ENCODE results near the gene ALPL. TPM values are rescaled to one million over a fixed set of nuclear protein-coding genes. Genes with fewer than 3 reads are reported as not detected.

ALPL gene
- total and polyA plus RNA-seq, 8 donors, result 2.9 to 12.0 (median 7.0) TPM; not detected in 2

DNA sequence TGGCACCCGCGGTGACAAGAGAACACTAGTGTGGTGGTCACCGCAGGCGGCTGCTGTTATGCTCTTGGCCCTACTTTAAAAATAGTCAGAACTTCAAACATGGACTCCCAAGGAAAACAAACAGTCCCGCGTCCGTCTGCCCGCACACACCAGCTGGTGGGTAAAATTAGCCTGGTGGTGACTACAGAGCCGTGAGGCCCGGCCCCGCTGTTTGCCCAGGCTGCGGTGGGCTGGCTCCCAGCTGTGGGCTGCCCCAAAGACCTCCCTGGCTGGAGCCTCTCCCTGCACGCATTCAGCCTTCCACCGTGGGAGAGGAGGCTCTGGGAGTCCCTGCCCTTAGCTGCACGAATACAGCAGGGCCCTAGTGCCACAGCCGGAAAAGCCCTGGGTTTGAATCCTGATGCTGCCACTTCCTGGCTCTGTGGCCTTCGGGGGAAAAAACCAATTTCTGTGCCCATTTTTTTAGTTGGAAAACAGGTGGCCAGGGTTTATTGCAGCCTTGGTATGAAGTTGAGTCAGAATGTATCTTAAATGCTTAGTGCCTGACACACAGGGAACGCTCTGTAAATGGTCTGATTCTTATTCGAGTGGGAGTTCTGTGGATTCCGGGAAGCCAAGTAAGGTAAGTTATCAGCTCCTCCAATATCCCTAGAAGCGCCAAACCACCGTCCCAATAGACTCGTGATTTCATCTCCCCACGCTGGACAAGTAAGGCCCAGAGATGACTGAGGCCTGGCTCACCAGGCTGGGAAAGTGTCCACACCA is 58.2 kb downstream of the ALPL start:
- H3K27me3 ChIP-seq, result no peaks in the 10 kb centered on the region
- no peak overlapping the region for H3K4me3 ChIP-seq
- H3K36me3 ChIP-seq, result no peaks in the 10 kb centered on the region
- H3K4me1 ChIP-seq, result no peaks in the 10 kb centered on the region
- peak in 1 of 2 donors; percentile 36 for DNase-seq
- intact Hi-C loops (cut with DNase I; ENCODE audit: low total_unique reads), result no loop called here
- TF ChIP-seq POLR2AphosphoS5 (IDR thresholded peaks at IDR 0.05) (no peak), POLR2A (IDR thresholded peaks at IDR 0.05) (no peak), EP300 (IDR thresholded peaks at IDR 0.05) (no peak)
- TF ChIP-seq, protein P1, sequence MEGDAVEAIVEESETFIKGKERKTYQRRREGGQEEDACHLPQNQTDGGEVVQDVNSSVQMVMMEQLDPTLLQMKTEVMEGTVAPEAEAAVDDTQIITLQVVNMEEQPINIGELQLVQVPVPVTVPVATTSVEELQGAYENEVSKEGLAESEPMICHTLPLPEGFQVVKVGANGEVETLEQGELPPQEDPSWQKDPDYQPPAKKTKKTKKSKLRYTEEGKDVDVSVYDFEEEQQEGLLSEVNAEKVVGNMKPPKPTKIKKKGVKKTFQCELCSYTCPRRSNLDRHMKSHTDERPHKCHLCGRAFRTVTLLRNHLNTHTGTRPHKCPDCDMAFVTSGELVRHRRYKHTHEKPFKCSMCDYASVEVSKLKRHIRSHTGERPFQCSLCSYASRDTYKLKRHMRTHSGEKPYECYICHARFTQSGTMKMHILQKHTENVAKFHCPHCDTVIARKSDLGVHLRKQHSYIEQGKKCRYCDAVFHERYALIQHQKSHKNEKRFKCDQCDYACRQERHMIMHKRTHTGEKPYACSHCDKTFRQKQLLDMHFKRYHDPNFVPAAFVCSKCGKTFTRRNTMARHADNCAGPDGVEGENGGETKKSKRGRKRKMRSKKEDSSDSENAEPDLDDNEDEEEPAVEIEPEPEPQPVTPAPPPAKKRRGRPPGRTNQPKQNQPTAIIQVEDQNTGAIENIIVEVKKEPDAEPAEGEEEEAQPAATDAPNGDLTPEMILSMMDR (IDR thresholded peaks at IDR 0.05), result no peak
- WGBS, 5 donors, result 75 to 82% (median 78%) methylated on average over 22 to 24 of the region's 24 CpGs
- no peak overlapping the region for H3K27ac ChIP-seq
- no peaks in the 10 kb centered on the region for H3K9me3 ChIP-seq

DNA sequence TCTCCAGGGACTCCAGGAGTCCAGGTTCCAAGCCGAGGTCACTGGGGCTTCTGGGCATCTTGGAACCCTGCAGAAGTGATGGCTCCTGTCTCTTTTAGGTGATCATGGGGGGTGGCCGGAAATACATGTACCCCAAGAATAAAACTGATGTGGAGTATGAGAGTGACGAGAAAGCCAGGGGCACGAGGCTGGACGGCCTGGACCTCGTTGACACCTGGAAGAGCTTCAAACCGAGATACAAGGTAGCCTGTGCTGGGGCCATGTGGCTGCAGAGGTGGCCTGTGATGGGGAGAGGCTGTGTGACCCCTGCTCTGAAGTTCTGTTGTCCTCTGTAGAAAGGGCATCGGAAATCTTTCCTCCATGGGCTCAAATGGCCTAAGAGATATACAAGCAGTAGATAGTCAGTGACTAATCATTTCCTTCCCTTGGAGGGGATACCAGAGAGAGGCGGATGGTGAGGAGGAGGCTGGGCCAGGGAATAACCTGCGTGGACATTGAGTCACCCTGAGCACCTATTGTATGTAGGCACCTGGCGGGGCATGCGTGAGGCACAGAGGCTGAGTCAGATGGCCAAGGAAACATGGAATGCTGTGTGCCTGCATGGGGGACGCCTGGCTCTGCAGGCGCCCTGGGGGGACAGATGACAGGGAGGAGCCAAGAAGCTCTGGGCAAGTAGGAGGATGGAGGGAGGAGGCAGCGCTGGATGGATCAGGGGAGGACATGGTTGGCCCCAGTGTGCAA is 59.0 kb downstream of the ALPL start:
- 85 to 88% (median 87%) methylated on average over 15 of the region's 15 CpGs for WGBS, 5 donors
- Histone ChIP-seq H3K9me3 (no peaks in the 10 kb centered on the region), H3K4me1 (no peaks in the 10 kb centered on the region), H3K27me3 (no peaks in the 10 kb centered on the region), H3K27ac (no peak overlapping the region), H3K4me3 (no peak overlapping the region), H3K36me3 (no peaks in the 10 kb centered on the region)
- TF ChIP-seq, protein P1 (IDR thresholded peaks at IDR 0.05), result no peak
- TF ChIP-seq POLR2A (IDR thresholded peaks at IDR 0.05), result no peak
- no peak for TF ChIP-seq EP300 (IDR thresholded peaks at IDR 0.05)
- TF ChIP-seq POLR2AphosphoS5 (IDR thresholded peaks at IDR 0.05), result no peak
- DNase-seq, result no peak
- intact Hi-C loops (cut with DNase I; ENCODE audit: low total_unique reads), result no loop called here

DNA sequence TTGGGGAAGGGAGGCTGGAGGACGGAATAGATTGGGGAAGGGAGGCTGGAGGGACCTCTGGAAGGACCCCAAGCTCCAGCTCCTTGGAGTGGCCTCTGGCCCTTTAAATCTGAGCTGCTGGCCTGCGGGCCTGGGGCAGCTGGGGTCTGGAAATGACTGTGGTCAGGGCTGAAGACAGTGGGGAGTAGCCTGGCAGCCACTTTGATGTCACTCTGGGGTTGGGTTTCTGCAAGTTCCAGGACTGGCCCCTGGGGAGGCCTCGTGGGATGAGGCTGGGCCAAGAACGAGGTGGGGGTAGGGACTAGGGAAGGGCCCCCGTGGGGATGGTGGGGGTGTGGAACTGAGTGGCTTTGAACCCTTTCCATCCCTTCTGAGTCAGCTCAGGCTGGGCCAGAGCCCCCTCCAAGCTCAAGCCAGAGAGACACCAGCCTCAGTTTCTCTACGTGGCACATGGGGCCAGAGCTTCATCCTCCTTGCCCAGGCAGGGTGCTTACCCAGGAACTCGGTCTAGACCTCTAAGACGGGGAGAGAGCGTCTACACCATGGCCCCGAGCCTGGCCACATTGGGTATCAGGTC is 59.7 kb downstream of the ALPL start:
- H3K27ac ChIP-seq, result no peak overlapping the region
- WGBS, 5 donors, result 69 to 84% (median 78%) methylated on average over 8 to 10 of the region's 10 CpGs
- TF ChIP-seq POLR2A (IDR thresholded peaks at IDR 0.05) (no peak), POLR2AphosphoS5 (IDR thresholded peaks at IDR 0.05) (no peak), EP300 (IDR thresholded peaks at IDR 0.05) (no peak)
- TF ChIP-seq, protein P1 (IDR thresholded peaks at IDR 0.05), result no peak
- peaks cover 0 to 4% (median 3%) of the 10 kb centered on the region in 4 donors for H3K4me1 ChIP-seq
- no peak for DNase-seq
- intact Hi-C loops (cut with DNase I; ENCODE audit: low total_unique reads), result no loop called here
- H3K36me3 ChIP-seq, result no peaks in the 10 kb centered on the region
- H3K27me3 ChIP-seq, result peaks cover 0 to 5% (median 0%) of the 10 kb centered on the region in 3 donors
- H3K9me3 ChIP-seq, result no peaks in the 10 kb centered on the region
- no peak overlapping the region for H3K4me3 ChIP-seq

DNA sequence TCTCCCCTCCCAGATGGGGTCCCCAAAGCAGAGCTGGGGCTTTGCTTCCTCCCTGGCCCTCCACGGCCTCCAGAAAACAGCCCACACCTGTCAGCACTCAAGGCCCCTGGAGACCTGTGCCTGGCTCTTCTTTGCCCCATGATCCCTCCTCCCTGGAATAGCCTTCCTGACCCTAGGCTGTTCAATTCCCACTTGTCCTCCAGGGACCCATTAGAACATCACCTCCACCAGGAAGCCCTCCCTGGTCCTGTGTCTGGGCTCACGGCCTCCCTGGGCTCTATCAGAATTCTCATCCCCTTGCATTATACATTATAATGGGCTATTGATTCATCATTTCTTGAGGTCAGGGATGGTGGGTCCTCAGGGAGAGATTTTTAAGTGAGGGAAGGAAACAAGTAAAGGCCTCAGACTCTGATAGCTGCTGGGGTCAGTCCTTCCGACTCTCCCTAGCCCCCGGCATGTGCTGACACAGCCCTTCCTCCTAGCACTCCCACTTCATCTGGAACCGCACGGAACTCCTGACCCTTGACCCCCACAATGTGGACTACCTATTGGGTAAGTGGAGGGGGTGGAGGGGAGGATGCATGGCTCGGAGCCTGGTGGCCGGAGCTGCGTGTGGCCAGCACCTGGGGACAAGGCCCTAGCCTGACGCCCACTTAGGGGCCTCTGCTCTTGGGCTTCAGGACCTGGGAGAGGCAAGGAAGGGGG is 60.8 kb downstream of the ALPL start:
- peaks cover 0 to 14% (median 0%) of the 10 kb centered on the region in 3 donors for H3K27me3 ChIP-seq
- no peaks in the 10 kb centered on the region for H3K9me3 ChIP-seq
- H3K4me3 ChIP-seq, result no peak overlapping the region
- DNase-seq, result no peak
- intact Hi-C loops (cut with DNase I; ENCODE audit: low total_unique reads), result loop anchor here (10.0 kb wide), 1 partner anchor 65 kb away; the partner anchor contains the start of gene ALPL
- no peaks in the 10 kb centered on the region for H3K36me3 ChIP-seq
- H3K27ac ChIP-seq, result no peak overlapping the region
- H3K4me1 ChIP-seq, result peaks cover 7 to 15% (median 14%) of the 10 kb centered on the region in 4 donors
- TF ChIP-seq EP300 (IDR thresholded peaks at IDR 0.05) (no peak), POLR2AphosphoS5 (IDR thresholded peaks at IDR 0.05) (no peak), POLR2A (IDR thresholded peaks at IDR 0.05) (no peak)
- TF ChIP-seq, protein P1 (IDR thresholded peaks at IDR 0.05), result no peak
- 78 to 94% (median 90%) methylated on average over 10 of the region's 10 CpGs for WGBS, 5 donors

All from stomach (tissue), 9 donors.